ENCODE measurements around the gene TFIP11. TPM values are rescaled to one million over a fixed set of nuclear protein-coding genes. Genes with fewer than 3 reads are reported as not detected.

Gene TFIP11
- total and polyA plus RNA-seq, 2 donors (not counting 1 experiment from before 2014, with no cell fraction given) = 33.5 to 82.8 TPM

GRCh38 chr22:26444777-26445176, 67.5 kb downstream of the TFIP11 start:
- Histone ChIP-seq H3K4me2 (replicated peaks; ENCODE audit: low read depth, low read length, poor library complexity, severe bottlenecking) (no peak overlapping the region), H3K27ac (ENCODE audit: low read length in 2 of 2) (no peak overlapping the region), H3K9ac (ENCODE audit: low read length) (no peak overlapping the region), H3K27me3 (replicated peaks in 1 of 4; ENCODE audit: control extremely low read depth in 1 of 4, control insufficient read depth in 3 of 4, insufficient read depth in 4 of 4, low read length in 3 of 4) (no peaks in the 10 kb centered on the region), H3K36me3 (replicated peaks in 1 of 2; ENCODE audit: control extremely low read depth in 1 of 2, control insufficient read depth in 1 of 2, extremely low read depth in 1 of 2, insufficient read depth in 2 of 2, low read length in 1 of 2) (peaks cover 0 to 24% of the 10 kb centered on the region in 2 experiments), H3K9me3 (ENCODE audit: control extremely low read depth in 1 of 3, control insufficient read depth in 2 of 3, insufficient read depth in 1 of 3, low read length in 2 of 3) (no peaks in the 10 kb centered on the region), H3K79me2 (ENCODE audit: control insufficient read depth, insufficient read depth, low read length) (peaks cover 14% of the 10 kb centered on the region), H3K4me1 (ENCODE audit: control insufficient read depth in 2 of 2, insufficient read depth in 2 of 2, low read length in 2 of 2) (no peaks in the 10 kb centered on the region), H2AFZ (ENCODE audit: insufficient read depth, low read depth, low read length, poor library complexity, severe bottlenecking) (no peak overlapping the region), H4K20me1 (ENCODE audit: control insufficient read depth, insufficient read depth, low read length, poor library complexity, severe bottlenecking) (peaks cover 10% of the 10 kb centered on the region), H3K4me3 (ENCODE audit: control extremely low read depth in 1 of 5, extremely low read depth in 1 of 5, insufficient read depth in 1 of 5, low read depth in 2 of 5, low read length in 4 of 5) (no peak overlapping the region)
- intact Hi-C loops (cut with micrococcal nuclease) = no loop called here
- 100% methylated on average over 5 of the region's 8 CpGs for WGBS (ENCODE audit: insufficient coverage)
- no peaks in the 10 kb centered on the region for H3K27me3 Mint-ChIP-seq
- no peak overlapping the region for H3K4me3 Mint-ChIP-seq
- POLR2A ChIA-PET = no interaction called here
- H3K9me3 Mint-ChIP-seq (ENCODE audit: insufficient read depth) = no peaks in the 10 kb centered on the region
- DNase-seq (no peak), ATAC-seq (ENCODE audit: low read depth) (no peak)
- no peak overlapping the region for H3K27ac Mint-ChIP-seq
- TF ChIP-seq EZH2 (IDR thresholded peaks at IDR 0.05; ENCODE audit: borderline replicate concordance, insufficient read depth, low read depth, low read length, poor library complexity, severe bottlenecking) (no peak), CTCF (IDR thresholded peaks at IDR 0.05) (no peak)
- H3K4me1 Mint-ChIP-seq = peaks cover 8% of the 10 kb centered on the region
- CTCF ChIA-PET = interaction anchor here (1.8 kb wide), 1 partner anchor 16 kb away, joined by 6 read pairs; no protein-coding TSS in a partner anchor

GRCh38 chr22:26443901-26444690, 68.2 kb downstream of the TFIP11 start:
- H3K4me2 ChIP-seq (replicated peaks; ENCODE audit: low read depth, low read length, poor library complexity, severe bottlenecking) = no peak overlapping the region
- WGBS (ENCODE audit: insufficient coverage) = 97% methylated on average over 12 of the region's 16 CpGs
- ATAC-seq (ENCODE audit: low read depth) (no peak), DNase-seq (no peak)
- POLR2A ChIA-PET = interaction anchor here (0.6 kb wide), 1 partner anchor 447 kb away, joined by 3 read pairs; no protein-coding TSS in a partner anchor
- H3K27me3 ChIP-seq (replicated peaks in 1 of 4; ENCODE audit: control extremely low read depth in 1 of 4, control insufficient read depth in 3 of 4, insufficient read depth in 4 of 4, low read length in 3 of 4) = no peaks in the 10 kb centered on the region
- H3K27ac Mint-ChIP-seq = no peak overlapping the region
- H2AFZ ChIP-seq (ENCODE audit: insufficient read depth, low read depth, low read length, poor library complexity, severe bottlenecking) = no peak overlapping the region
- no peaks in the 10 kb centered on the region for H3K27me3 Mint-ChIP-seq
- H3K4me1 ChIP-seq (ENCODE audit: control insufficient read depth in 2 of 2, insufficient read depth in 2 of 2, low read length in 2 of 2) = no peaks in the 10 kb centered on the region
- no peak for TF ChIP-seq CTCF (IDR thresholded peaks at IDR 0.05)
- no peak for TF ChIP-seq EZH2 (IDR thresholded peaks at IDR 0.05; ENCODE audit: borderline replicate concordance, insufficient read depth, low read depth, low read length, poor library complexity, severe bottlenecking)
- H3K4me3 Mint-ChIP-seq = no peak overlapping the region
- H3K36me3 ChIP-seq (replicated peaks in 1 of 2; ENCODE audit: control extremely low read depth in 1 of 2, control insufficient read depth in 1 of 2, extremely low read depth in 1 of 2, insufficient read depth in 2 of 2, low read length in 1 of 2) = peaks cover 2 to 24% of the 10 kb centered on the region in 2 experiments
- intact Hi-C loops (cut with micrococcal nuclease) = no loop called here
- H3K4me3 ChIP-seq (ENCODE audit: control extremely low read depth in 1 of 5, extremely low read depth in 1 of 5, insufficient read depth in 1 of 5, low read depth in 2 of 5, low read length in 4 of 5) = no peak overlapping the region
- H3K9me3 Mint-ChIP-seq (ENCODE audit: insufficient read depth) = no peaks in the 10 kb centered on the region
- H3K9me3 ChIP-seq (ENCODE audit: control extremely low read depth in 1 of 3, control insufficient read depth in 2 of 3, insufficient read depth in 1 of 3, low read length in 2 of 3) = no peaks in the 10 kb centered on the region
- peaks cover 20% of the 10 kb centered on the region for H3K79me2 ChIP-seq (ENCODE audit: control insufficient read depth, insufficient read depth, low read length)
- H3K27ac ChIP-seq (ENCODE audit: low read length in 2 of 2) = no peak overlapping the region
- CTCF ChIA-PET = interaction anchor here (1.8 kb wide), 1 partner anchor 17 kb away, joined by 6 read pairs; no protein-coding TSS in a partner anchor
- peaks cover 10% of the 10 kb centered on the region for H4K20me1 ChIP-seq (ENCODE audit: control insufficient read depth, insufficient read depth, low read length, poor library complexity, severe bottlenecking)
- no peak overlapping the region for H3K9ac ChIP-seq (ENCODE audit: low read length)
- H3K4me1 Mint-ChIP-seq = peaks cover 10% of the 10 kb centered on the region

Data from B cell (primary cell).